ENCODE data around the gene CPE. TPM values are rescaled to one million over a fixed set of nuclear protein-coding genes. Genes with fewer than 3 reads are reported as not detected.

Gene CPE
- total and polyA plus RNA-seq, 4 donors, result 3.0 to 5.6 (median 4.5) TPM

DNA sequence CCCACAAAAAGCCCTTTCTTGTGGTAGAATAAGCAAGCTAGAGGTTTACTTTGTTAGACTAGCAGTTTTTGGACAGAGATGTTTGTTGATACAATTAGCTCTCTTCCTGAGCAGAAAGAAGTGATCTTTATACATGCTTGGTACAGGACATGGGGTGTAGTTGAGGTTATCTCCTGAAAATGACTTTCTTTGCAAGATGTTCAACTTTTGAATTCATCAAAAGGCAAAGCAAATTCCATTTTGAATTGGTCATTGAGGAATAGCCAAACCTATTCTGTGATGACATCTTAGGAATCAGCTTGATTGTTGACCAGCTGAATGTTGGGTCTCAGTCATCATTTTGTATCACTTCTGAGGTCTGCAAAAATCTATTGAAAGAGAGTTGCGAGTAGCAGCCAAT lies 3.8 kb downstream of the CPE start:
- no peak overlapping the region for H3K27ac ChIP-seq (ENCODE audit: low read depth in 1 of 2, low read length in 2 of 2)
- WGBS, result 92% methylated on average over 1 of the region's 1 CpG
- no peaks in the 10 kb centered on the region for H3K27me3 ChIP-seq (ENCODE audit: control insufficient read depth in 4 of 4, insufficient read depth in 4 of 4, low read length in 3 of 4)
- TF ChIP-seq FOXA1 (IDR thresholded peaks at IDR 0.05) (no peak), JUND (IDR thresholded peaks at IDR 0.05) (no peak), YY1 (IDR thresholded peaks at IDR 0.05) (no peak), HNF4A (conservative IDR thresholded peaks at IDR 0.05) (no peak), TAF1 (conservative IDR thresholded peaks at IDR 0.05) (no peak), GABPA (IDR thresholded peaks at IDR 0.05 in 1 of 2, conservative IDR thresholded peaks at IDR 0.05 in 1 of 2) (no peak), HNF4G (IDR thresholded peaks at IDR 0.05) (no peak), RAD21 (IDR thresholded peaks at IDR 0.05) (no peak), FOXA2 (IDR thresholded peaks at IDR 0.05) (no peak), NR2F2 (IDR thresholded peaks at IDR 0.05) (no peak)
- TF ChIP-seq, protein P1, sequence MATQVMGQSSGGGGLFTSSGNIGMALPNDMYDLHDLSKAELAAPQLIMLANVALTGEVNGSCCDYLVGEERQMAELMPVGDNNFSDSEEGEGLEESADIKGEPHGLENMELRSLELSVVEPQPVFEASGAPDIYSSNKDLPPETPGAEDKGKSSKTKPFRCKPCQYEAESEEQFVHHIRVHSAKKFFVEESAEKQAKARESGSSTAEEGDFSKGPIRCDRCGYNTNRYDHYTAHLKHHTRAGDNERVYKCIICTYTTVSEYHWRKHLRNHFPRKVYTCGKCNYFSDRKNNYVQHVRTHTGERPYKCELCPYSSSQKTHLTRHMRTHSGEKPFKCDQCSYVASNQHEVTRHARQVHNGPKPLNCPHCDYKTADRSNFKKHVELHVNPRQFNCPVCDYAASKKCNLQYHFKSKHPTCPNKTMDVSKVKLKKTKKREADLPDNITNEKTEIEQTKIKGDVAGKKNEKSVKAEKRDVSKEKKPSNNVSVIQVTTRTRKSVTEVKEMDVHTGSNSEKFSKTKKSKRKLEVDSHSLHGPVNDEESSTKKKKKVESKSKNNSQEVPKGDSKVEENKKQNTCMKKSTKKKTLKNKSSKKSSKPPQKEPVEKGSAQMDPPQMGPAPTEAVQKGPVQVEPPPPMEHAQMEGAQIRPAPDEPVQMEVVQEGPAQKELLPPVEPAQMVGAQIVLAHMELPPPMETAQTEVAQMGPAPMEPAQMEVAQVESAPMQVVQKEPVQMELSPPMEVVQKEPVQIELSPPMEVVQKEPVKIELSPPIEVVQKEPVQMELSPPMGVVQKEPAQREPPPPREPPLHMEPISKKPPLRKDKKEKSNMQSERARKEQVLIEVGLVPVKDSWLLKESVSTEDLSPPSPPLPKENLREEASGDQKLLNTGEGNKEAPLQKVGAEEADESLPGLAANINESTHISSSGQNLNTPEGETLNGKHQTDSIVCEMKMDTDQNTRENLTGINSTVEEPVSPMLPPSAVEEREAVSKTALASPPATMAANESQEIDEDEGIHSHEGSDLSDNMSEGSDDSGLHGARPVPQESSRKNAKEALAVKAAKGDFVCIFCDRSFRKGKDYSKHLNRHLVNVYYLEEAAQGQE (IDR thresholded peaks at IDR 0.05), result no peak
- TF ChIP-seq, protein P2, sequence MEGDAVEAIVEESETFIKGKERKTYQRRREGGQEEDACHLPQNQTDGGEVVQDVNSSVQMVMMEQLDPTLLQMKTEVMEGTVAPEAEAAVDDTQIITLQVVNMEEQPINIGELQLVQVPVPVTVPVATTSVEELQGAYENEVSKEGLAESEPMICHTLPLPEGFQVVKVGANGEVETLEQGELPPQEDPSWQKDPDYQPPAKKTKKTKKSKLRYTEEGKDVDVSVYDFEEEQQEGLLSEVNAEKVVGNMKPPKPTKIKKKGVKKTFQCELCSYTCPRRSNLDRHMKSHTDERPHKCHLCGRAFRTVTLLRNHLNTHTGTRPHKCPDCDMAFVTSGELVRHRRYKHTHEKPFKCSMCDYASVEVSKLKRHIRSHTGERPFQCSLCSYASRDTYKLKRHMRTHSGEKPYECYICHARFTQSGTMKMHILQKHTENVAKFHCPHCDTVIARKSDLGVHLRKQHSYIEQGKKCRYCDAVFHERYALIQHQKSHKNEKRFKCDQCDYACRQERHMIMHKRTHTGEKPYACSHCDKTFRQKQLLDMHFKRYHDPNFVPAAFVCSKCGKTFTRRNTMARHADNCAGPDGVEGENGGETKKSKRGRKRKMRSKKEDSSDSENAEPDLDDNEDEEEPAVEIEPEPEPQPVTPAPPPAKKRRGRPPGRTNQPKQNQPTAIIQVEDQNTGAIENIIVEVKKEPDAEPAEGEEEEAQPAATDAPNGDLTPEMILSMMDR (IDR thresholded peaks at IDR 0.05; ENCODE audit: low read depth, low read length, missing input control), result no peak
- TF ChIP-seq, protein P3, sequence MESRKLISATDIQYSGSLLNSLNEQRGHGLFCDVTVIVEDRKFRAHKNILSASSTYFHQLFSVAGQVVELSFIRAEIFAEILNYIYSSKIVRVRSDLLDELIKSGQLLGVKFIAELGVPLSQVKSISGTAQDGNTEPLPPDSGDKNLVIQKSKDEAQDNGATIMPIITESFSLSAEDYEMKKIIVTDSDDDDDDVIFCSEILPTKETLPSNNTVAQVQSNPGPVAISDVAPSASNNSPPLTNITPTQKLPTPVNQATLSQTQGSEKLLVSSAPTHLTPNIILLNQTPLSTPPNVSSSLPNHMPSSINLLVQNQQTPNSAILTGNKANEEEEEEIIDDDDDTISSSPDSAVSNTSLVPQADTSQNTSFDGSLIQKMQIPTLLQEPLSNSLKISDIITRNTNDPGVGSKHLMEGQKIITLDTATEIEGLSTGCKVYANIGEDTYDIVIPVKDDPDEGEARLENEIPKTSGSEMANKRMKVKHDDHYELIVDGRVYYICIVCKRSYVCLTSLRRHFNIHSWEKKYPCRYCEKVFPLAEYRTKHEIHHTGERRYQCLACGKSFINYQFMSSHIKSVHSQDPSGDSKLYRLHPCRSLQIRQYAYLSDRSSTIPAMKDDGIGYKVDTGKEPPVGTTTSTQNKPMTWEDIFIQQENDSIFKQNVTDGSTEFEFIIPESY (IDR thresholded peaks at IDR 0.05), result no peak
- TF ChIP-seq, protein P4, sequence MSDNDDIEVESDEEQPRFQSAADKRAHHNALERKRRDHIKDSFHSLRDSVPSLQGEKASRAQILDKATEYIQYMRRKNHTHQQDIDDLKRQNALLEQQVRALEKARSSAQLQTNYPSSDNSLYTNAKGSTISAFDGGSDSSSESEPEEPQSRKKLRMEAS (IDR thresholded peaks at IDR 0.05), result no peak
- TF ChIP-seq, protein P5, sequence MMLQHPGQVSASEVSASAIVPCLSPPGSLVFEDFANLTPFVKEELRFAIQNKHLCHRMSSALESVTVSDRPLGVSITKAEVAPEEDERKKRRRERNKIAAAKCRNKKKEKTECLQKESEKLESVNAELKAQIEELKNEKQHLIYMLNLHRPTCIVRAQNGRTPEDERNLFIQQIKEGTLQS (IDR thresholded peaks at IDR 0.05), result no peak
- DNase-seq (ENCODE audit: low spot score), result no peak
- no peaks in the 10 kb centered on the region for H3K36me3 ChIP-seq (ENCODE audit: control insufficient read depth in 4 of 4, insufficient read depth in 3 of 4, low read depth in 1 of 4, low read length in 3 of 4)
- H3K4me3 ChIP-seq (ENCODE audit: low read depth in 1 of 3, low read length in 3 of 3), result no peak overlapping the region
- H3K4me1 ChIP-seq (ENCODE audit: control insufficient read depth in 4 of 4, insufficient read depth in 4 of 4, low read length in 3 of 4), result peaks cover 4 to 10% (median 5%) of the 10 kb centered on the region in 4 donors
- H3K9me3 ChIP-seq (ENCODE audit: control insufficient read depth in 4 of 4, low read length in 3 of 4), result no peaks in the 10 kb centered on the region
- no peak overlapping the region for H3K9ac ChIP-seq (ENCODE audit: low read depth in 1 of 2, low read length in 2 of 2)

DNA sequence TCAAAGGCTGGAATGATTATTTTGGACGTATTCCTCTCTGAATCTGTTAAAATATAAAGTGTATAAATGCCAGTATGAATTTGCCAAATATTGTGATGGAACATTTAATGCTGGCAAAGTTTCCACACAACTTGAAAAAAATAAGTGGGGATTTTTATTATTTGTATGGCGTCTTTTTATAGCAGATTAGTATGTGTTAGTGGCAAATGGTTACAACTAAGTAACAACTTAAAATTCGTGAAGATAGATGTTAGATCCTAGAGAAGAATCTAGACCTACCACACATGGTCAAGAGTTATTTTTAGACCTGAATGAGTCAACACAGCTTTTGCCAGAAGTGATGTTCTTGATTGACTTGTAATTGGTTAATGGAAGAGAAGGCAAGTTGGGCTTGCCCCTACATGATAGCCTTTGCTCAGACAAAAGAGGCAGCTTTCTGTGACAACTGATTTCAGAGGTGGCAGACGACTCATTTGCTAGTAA lies 4.8 kb downstream of the CPE start:
- WGBS, result 73% methylated on average over 4 of the region's 4 CpGs
- no peak overlapping the region for H3K4me3 ChIP-seq (ENCODE audit: low read depth in 1 of 3, low read length in 3 of 3)
- H3K9me3 ChIP-seq (ENCODE audit: control insufficient read depth in 4 of 4, low read length in 3 of 4), result no peaks in the 10 kb centered on the region
- H3K27me3 ChIP-seq (ENCODE audit: control insufficient read depth in 4 of 4, insufficient read depth in 4 of 4, low read length in 3 of 4), result no peaks in the 10 kb centered on the region
- H3K27ac ChIP-seq (ENCODE audit: low read depth in 1 of 2, low read length in 2 of 2), result no peak overlapping the region
- H3K36me3 ChIP-seq (ENCODE audit: control insufficient read depth in 4 of 4, insufficient read depth in 3 of 4, low read depth in 1 of 4, low read length in 3 of 4), result no peaks in the 10 kb centered on the region
- peaks cover under 1 to 7% (median 3%) of the 10 kb centered on the region in 4 donors for H3K4me1 ChIP-seq (ENCODE audit: control insufficient read depth in 4 of 4, insufficient read depth in 4 of 4, low read length in 3 of 4)
- no peak overlapping the region for H3K9ac ChIP-seq (ENCODE audit: low read depth in 1 of 2, low read length in 2 of 2)
- DNase-seq (ENCODE audit: low spot score), result no peak
- TF ChIP-seq TAF1 (conservative IDR thresholded peaks at IDR 0.05) (no peak), GABPA (IDR thresholded peaks at IDR 0.05 in 1 of 2, conservative IDR thresholded peaks at IDR 0.05 in 1 of 2) (no peak), HNF4A (conservative IDR thresholded peaks at IDR 0.05) (no peak), EGR1 (IDR thresholded peaks at IDR 0.05; ENCODE audit: low read depth in 2 of 2) (no peak), SP1 (IDR thresholded peaks at IDR 0.05) (no peak), JUND (IDR thresholded peaks at IDR 0.05) (no peak), HNF4G (IDR thresholded peaks at IDR 0.05) (no peak), FOXA1 (IDR thresholded peaks at IDR 0.05) (no peak), NR2F2 (IDR thresholded peaks at IDR 0.05) (no peak), RAD21 (IDR thresholded peaks at IDR 0.05) (no peak), RXRA (IDR thresholded peaks at IDR 0.05) (no peak)
- TF ChIP-seq, protein P1 (IDR thresholded peaks at IDR 0.05), result no peak
- TF ChIP-seq, protein P5 (IDR thresholded peaks at IDR 0.05), result no peak
- TF ChIP-seq, protein P4 (IDR thresholded peaks at IDR 0.05), result no peak
